NCI-H2227 treated with DMSO at 0.1 percent for 48 hours (cell line): ENCODE data around the gene PXDN.
"Not testable (repeated sequence)": the region's sequence is repeated elsewhere in the genome, so short reads cannot be mapped to it uniquely, and the experiment has no call there.

Source experiments
- DNase-seq: peaks from one replicate; lab custom pipeline; 2025; lab: John Stamatoyannopoulos, UW

The PXDN gene

GRCh38 chr2:1777156-1777555 is 32.8 kb upstream of the PXDN start:
- DNase-seq, result no peak

GRCh38 chr2:1775511-1776035 is 31.3 kb upstream of the PXDN start:
- no peak for DNase-seq

- DNase-seq, result no peak
Measured at GRCh38 chr2:1774929-1775328, 30.6 kb upstream of the PXDN start.

- peak; percentile 4 for DNase-seq
Measured at GRCh38 chr2:1773883-1774282, 29.6 kb upstream of the PXDN start.

GRCh38 chr2:1772471-1773267 is 28.4 kb upstream of the PXDN start:
- no peak for DNase-seq

- DNase-seq, result no peak
Measured at GRCh38 chr2:1771626-1772280, 27.4 kb upstream of the PXDN start.

GRCh38 chr2:1770566-1771380 is 26.5 kb upstream of the PXDN start:
- DNase-seq, result no peak

- DNase-seq, result no peak
Measured at GRCh38 chr2:1769703-1770422, 25.5 kb upstream of the PXDN start.

GRCh38 chr2:1767939-1768691 is 23.8 kb upstream of the PXDN start:
- no peak for DNase-seq

GRCh38 chr2:1766851-1767811 is 22.8 kb upstream of the PXDN start:
- DNase-seq, result no peak

GRCh38 chr2:1766425-1766824 is 22.1 kb upstream of the PXDN start:
- DNase-seq, result no peak

GRCh38 chr2:1765201-1765600 is 20.9 kb upstream of the PXDN start:
- not testable (repeated sequence) for DNase-seq

GRCh38 chr2:1759611-1759930 is 15.3 kb upstream of the PXDN start:
- DNase-seq, result no peak

GRCh38 chr2:1758774-1759610 is 14.7 kb upstream of the PXDN start:
- DNase-seq, result no peak

GRCh38 chr2:1758171-1758570 is 13.9 kb upstream of the PXDN start:
- no peak for DNase-seq

GRCh38 chr2:1757567-1757966 is 13.3 kb upstream of the PXDN start:
- DNase-seq, result no peak

GRCh38 chr2:1757146-1757545 is 12.8 kb upstream of the PXDN start:
- DNase-seq, result not testable (repeated sequence)

- DNase-seq, result no peak
Measured at GRCh38 chr2:1756456-1756855, 12.1 kb upstream of the PXDN start.
